ENCODE data around the gene SCN4B.

Gene SCN4B

DNA sequence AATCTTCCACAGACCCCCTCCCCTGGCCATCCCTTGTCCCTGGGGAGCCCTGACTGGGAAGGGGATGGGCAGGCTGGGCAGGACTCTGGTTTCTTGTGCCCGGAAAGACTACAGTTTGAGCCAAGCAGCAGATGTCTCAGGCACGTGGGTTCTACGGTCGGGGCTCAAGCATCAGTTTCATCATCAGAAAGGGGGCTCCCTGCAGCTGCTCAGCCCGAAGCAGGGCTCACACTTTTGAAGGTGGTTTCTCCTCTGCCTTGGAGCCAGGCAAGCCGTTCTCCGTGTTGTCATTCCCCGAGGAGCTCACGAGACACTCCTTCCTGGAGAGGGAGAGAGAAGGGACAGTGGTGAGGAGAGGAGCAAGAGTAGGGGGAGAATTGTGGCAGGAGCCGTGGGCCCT lies 15.8 kb downstream of the SCN4B start:
- Histone ChIP-seq H2BK12ac (ENCODE audit: low read length) (no peak overlapping the region), H4K91ac (ENCODE audit: low read depth, low read length) (no peak overlapping the region), H3K4me2 (ENCODE audit: low read length) (no peak overlapping the region), H2AK5ac (ENCODE audit: low read length) (no peak overlapping the region), H3K79me2 (ENCODE audit: control insufficient read depth, insufficient read depth, low read length, poor library complexity) (no peaks in the 10 kb centered on the region), H3K79me1 (ENCODE audit: low read length) (no peaks in the 10 kb centered on the region), H4K8ac (ENCODE audit: low read depth, low read length) (no peak overlapping the region), H3K27ac (ENCODE audit: low read depth, low read length) (no peak overlapping the region), H2BK120ac (ENCODE audit: insufficient read depth, low read length, poor library complexity) (no peak overlapping the region), H4K12ac (ENCODE audit: low read depth, low read length) (no peak overlapping the region), H3K14ac (ENCODE audit: low read length) (no peak overlapping the region), H3K18ac (ENCODE audit: low read length) (no peak overlapping the region), H3K4me3 (ENCODE audit: low read depth, low read length) (no peak overlapping the region), H2BK5ac (ENCODE audit: low read depth, low read length, poor library complexity) (no peak overlapping the region), H2AFZ (ENCODE audit: insufficient read depth, low read length, poor library complexity) (no peak overlapping the region), H3K9me3 (ENCODE audit: insufficient read depth, low read depth, low read length) (peaks cover 2% of the 10 kb centered on the region), H3K36me3 (ENCODE audit: control insufficient read depth in 1 of 2, insufficient read depth in 2 of 2, low read length in 2 of 2) (no peaks in the 10 kb centered on the region), H3K4me1 (ENCODE audit: control insufficient read depth in 1 of 2, insufficient read depth in 2 of 2, low read length in 2 of 2) (peaks cover 6 to 13% of the 10 kb centered on the region in 2 experiments), H3K9ac (ENCODE audit: low read length) (no peak overlapping the region), H3K23ac (ENCODE audit: low read length) (no peak overlapping the region), H3K4ac (ENCODE audit: low read depth, low read length) (no peak overlapping the region), H3K27me3 (ENCODE audit: insufficient read depth, low read length) (no peaks in the 10 kb centered on the region)
- DNase-seq = no peak
- no CpG with 5 or more reads among the region's 10 CpGs for WGBS (ENCODE audit: extremely low coverage, insufficient coverage, insufficient read length)

DNA sequence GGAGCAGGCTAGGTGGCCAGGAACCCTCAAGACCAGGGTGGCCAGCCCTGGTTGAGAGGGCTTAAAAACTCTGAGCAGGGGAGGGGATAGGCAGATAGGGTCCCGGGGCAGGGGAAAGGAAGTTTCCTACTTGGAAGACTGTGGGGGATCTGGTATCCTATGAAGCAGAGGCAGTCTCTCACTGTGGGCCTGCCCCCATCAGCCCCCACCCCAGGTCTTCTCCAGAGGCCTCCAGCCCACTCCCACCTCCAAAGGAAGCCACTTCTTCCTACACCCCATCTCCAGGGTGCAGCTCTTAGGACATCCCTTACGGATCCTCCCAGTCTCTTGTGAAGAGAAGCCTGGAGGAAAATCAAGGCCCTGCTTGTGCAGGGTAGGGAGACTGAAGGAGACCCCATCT lies 16.3 kb downstream of the SCN4B start:
- no peak overlapping the region for H3K27ac ChIP-seq (ENCODE audit: low read depth, low read length)
- no peak overlapping the region for H3K4me2 ChIP-seq (ENCODE audit: low read length)
- no peak overlapping the region for H4K12ac ChIP-seq (ENCODE audit: low read depth, low read length)
- no peak overlapping the region for H2AFZ ChIP-seq (ENCODE audit: insufficient read depth, low read length, poor library complexity)
- H3K27me3 ChIP-seq (ENCODE audit: insufficient read depth, low read length) = no peaks in the 10 kb centered on the region
- H4K8ac ChIP-seq (ENCODE audit: low read depth, low read length) = no peak overlapping the region
- no peak overlapping the region for H3K14ac ChIP-seq (ENCODE audit: low read length)
- no peaks in the 10 kb centered on the region for H3K36me3 ChIP-seq (ENCODE audit: control insufficient read depth in 1 of 2, insufficient read depth in 2 of 2, low read length in 2 of 2)
- no peaks in the 10 kb centered on the region for H3K79me1 ChIP-seq (ENCODE audit: low read length)
- no peak overlapping the region for H3K9ac ChIP-seq (ENCODE audit: low read length)
- H2BK5ac ChIP-seq (ENCODE audit: low read depth, low read length, poor library complexity) = no peak overlapping the region
- H3K4me3 ChIP-seq (ENCODE audit: low read depth, low read length) = no peak overlapping the region
- DNase-seq = no peak
- H3K4me1 ChIP-seq (ENCODE audit: control insufficient read depth in 1 of 2, insufficient read depth in 2 of 2, low read length in 2 of 2) = peaks cover 6 to 13% of the 10 kb centered on the region in 2 experiments
- H3K79me2 ChIP-seq (ENCODE audit: control insufficient read depth, insufficient read depth, low read length, poor library complexity) = no peaks in the 10 kb centered on the region
- H3K4ac ChIP-seq (ENCODE audit: low read depth, low read length) = no peak overlapping the region
- no peak overlapping the region for H4K91ac ChIP-seq (ENCODE audit: low read depth, low read length)
- H3K18ac ChIP-seq (ENCODE audit: low read length) = no peak overlapping the region
- no peak overlapping the region for H3K23ac ChIP-seq (ENCODE audit: low read length)
- H2BK12ac ChIP-seq (ENCODE audit: low read length) = no peak overlapping the region
- no CpG with 5 or more reads among the region's 2 CpGs for WGBS (ENCODE audit: extremely low coverage, insufficient coverage, insufficient read length)
- H2AK5ac ChIP-seq (ENCODE audit: low read length) = no peak overlapping the region
- H2BK120ac ChIP-seq (ENCODE audit: insufficient read depth, low read length, poor library complexity) = no peak overlapping the region
- peaks cover 2% of the 10 kb centered on the region for H3K9me3 ChIP-seq (ENCODE audit: insufficient read depth, low read depth, low read length)

DNA sequence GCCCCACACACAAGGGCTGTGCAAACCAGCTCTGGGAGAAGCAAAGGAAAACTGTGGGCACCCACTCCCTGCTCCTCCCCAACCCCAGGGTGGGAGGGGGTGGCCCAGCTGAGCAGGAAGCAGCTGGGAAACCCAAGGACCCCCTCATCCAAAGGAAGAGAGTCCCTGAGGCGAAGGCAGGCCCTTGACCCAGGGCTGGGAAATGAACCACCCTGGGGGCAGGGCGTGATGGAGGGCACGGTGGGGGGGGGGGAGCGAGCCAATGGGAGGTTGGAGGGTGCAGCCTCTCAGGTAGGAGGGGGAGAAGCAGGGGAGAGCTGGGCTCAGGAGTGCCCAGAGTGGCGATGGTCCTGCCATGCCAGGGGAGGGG lies 16.8 kb downstream of the SCN4B start:
- Histone ChIP-seq H3K27me3 (ENCODE audit: insufficient read depth, low read length) (no peaks in the 10 kb centered on the region), H2BK5ac (ENCODE audit: low read depth, low read length, poor library complexity) (no peak overlapping the region), H3K4ac (ENCODE audit: low read depth, low read length) (no peak overlapping the region), H3K79me2 (ENCODE audit: control insufficient read depth, insufficient read depth, low read length, poor library complexity) (no peaks in the 10 kb centered on the region), H3K9ac (ENCODE audit: low read length) (no peak overlapping the region), H3K18ac (ENCODE audit: low read length) (no peak overlapping the region), H3K79me1 (ENCODE audit: low read length) (no peaks in the 10 kb centered on the region), H3K4me2 (ENCODE audit: low read length) (no peak overlapping the region), H3K36me3 (ENCODE audit: control insufficient read depth in 1 of 2, insufficient read depth in 2 of 2, low read length in 2 of 2) (no peaks in the 10 kb centered on the region), H3K23ac (ENCODE audit: low read length) (no peak overlapping the region), H2AFZ (ENCODE audit: insufficient read depth, low read length, poor library complexity) (no peak overlapping the region), H3K9me3 (ENCODE audit: insufficient read depth, low read depth, low read length) (peaks cover 2% of the 10 kb centered on the region), H3K4me1 (ENCODE audit: control insufficient read depth in 1 of 2, insufficient read depth in 2 of 2, low read length in 2 of 2) (peaks cover 6 to 13% of the 10 kb centered on the region in 2 experiments), H4K8ac (ENCODE audit: low read depth, low read length) (no peak overlapping the region), H3K27ac (ENCODE audit: low read depth, low read length) (no peak overlapping the region), H4K12ac (ENCODE audit: low read depth, low read length) (no peak overlapping the region), H4K91ac (ENCODE audit: low read depth, low read length) (no peak overlapping the region), H3K4me3 (ENCODE audit: low read depth, low read length) (no peak overlapping the region), H3K14ac (ENCODE audit: low read length) (no peak overlapping the region), H2BK12ac (ENCODE audit: low read length) (no peak overlapping the region), H2AK5ac (ENCODE audit: low read length) (no peak overlapping the region), H2BK120ac (ENCODE audit: insufficient read depth, low read length, poor library complexity) (no peak overlapping the region)
- no CpG with 5 or more reads among the region's 5 CpGs for WGBS (ENCODE audit: extremely low coverage, insufficient coverage, insufficient read length)
- no peak for DNase-seq

DNA sequence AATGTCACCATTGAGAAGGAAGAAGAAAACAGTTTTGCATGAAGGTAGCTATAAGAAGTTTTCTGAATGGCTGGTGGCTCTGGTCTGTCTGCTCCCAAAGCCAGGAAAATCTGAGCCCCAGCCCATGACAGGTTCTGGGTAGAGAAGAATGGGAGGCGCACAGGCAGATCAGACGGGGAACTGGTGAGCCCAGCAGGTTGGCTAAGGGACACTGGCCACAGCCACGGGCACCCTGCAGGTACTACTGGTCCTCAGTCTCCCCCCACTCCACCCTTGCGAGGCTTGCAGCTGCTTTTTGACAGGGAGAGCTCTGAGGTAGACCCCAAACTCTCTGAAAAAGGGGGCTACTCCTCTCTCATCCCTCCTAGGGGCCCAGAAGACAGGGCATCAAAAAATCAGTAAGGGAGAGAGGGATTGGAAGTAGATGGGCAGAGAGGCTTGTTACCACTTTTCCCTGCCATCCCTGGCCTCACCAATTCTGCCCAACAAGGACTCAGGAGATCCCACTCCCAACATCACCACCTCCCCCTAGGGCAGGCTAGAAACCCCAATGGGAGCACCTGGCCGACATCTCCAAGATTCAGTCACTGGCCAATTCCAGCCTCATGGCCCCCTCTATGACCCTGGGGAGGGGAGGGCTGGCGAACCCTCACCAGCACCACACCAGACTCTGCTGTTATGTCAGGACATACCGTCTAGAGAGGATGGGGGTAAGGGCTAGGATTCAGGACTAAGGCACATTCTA lies 17.4 kb downstream of the SCN4B start:
- no CpG with 5 or more reads among the region's 7 CpGs for WGBS (ENCODE audit: extremely low coverage, insufficient coverage, insufficient read length)
- H3K9me3 ChIP-seq (ENCODE audit: insufficient read depth, low read depth, low read length) = peaks cover 2% of the 10 kb centered on the region

More for the DNA sequence above, 17.4 kb downstream of the SCN4B start:
- Histone ChIP-seq H2BK120ac (ENCODE audit: insufficient read depth, low read length, poor library complexity) (no peak overlapping the region), H3K4me2 (ENCODE audit: low read length) (no peak overlapping the region), H3K79me1 (ENCODE audit: low read length) (no peaks in the 10 kb centered on the region), H3K36me3 (ENCODE audit: control insufficient read depth in 1 of 2, insufficient read depth in 2 of 2, low read length in 2 of 2) (no peaks in the 10 kb centered on the region), H2AK5ac (ENCODE audit: low read length) (no peak overlapping the region), H2BK5ac (ENCODE audit: low read depth, low read length, poor library complexity) (no peak overlapping the region), H3K4me3 (ENCODE audit: low read depth, low read length) (no peak overlapping the region), H3K4me1 (ENCODE audit: control insufficient read depth in 1 of 2, insufficient read depth in 2 of 2, low read length in 2 of 2) (peaks cover 5 to 11% of the 10 kb centered on the region in 2 experiments), H3K27ac (ENCODE audit: low read depth, low read length) (no peak overlapping the region), H3K79me2 (ENCODE audit: control insufficient read depth, insufficient read depth, low read length, poor library complexity) (no peaks in the 10 kb centered on the region), H3K9ac (ENCODE audit: low read length) (no peak overlapping the region), H2BK12ac (ENCODE audit: low read length) (no peak overlapping the region), H4K8ac (ENCODE audit: low read depth, low read length) (no peak overlapping the region), H3K27me3 (ENCODE audit: insufficient read depth, low read length) (no peaks in the 10 kb centered on the region), H4K12ac (ENCODE audit: low read depth, low read length) (no peak overlapping the region), H3K23ac (ENCODE audit: low read length) (no peak overlapping the region), H2AFZ (ENCODE audit: insufficient read depth, low read length, poor library complexity) (no peak overlapping the region), H3K4ac (ENCODE audit: low read depth, low read length) (no peak overlapping the region), H3K14ac (ENCODE audit: low read length) (no peak overlapping the region), H4K91ac (ENCODE audit: low read depth, low read length) (no peak overlapping the region), H3K18ac (ENCODE audit: low read length) (no peak overlapping the region)
- DNase-seq = no peak

All from trophoblast cell (in vitro differentiated cells and primary cell).